Ramos (cell line): ENCODE results near the gene GLCE.
"Not testable (repeated sequence)": the region's sequence is repeated elsewhere in the genome, so short reads cannot be mapped to it uniquely, and the experiment has no call there.

Experiments used
- in situ Hi-C: fragments of 300-500 bp; cut with MboI; formaldehyde crosslinking; loops from one replicate; pipeline ENCODE4 v1.14.3; 2022; ENCODE audit warnings: low sequenced_read_pairs; ENCODE audit not compliant: unreplicated experiment

Gene GLCE

DNA sequence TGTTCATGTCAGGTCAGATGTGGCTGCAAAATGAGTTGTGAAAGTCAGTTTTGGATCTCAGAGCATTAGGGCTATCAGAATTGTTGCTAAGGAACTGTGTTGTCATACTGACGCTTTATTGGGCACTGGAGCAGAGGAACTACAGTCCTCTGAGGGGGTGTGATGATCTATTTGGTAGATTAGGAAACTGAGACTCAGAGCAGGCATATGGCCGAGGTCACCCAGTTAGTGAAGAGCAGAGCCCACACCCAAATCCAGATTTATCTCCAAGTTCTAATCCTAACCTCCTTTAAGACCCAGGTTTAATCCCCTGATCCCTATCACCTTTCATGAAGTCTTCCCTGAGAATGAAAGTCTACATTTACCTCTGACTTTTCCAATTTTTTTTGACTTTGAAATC lies 25.6 kb upstream of the GLCE start:
- in situ Hi-C loops = no loop called here

DNA sequence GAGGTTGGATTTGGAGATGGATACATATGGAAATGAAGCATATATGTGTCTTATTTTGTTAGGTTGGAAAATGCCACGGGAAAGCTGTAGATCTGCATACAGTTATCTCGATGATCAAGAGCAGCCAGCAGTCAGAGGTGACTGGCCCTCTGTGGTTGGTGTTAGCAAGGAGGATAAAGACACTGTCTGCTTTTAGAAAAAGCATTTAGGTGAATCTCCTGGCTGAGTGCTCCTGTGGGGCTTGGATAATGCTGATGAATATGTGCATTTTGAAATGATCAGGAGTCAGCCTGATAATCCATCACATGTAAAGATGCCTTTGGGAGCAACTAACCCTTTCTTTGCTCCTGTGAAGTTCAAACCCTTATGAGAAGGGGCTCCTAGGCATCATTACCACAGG lies 24.9 kb upstream of the GLCE start:
- in situ Hi-C loops = no loop called here

DNA sequence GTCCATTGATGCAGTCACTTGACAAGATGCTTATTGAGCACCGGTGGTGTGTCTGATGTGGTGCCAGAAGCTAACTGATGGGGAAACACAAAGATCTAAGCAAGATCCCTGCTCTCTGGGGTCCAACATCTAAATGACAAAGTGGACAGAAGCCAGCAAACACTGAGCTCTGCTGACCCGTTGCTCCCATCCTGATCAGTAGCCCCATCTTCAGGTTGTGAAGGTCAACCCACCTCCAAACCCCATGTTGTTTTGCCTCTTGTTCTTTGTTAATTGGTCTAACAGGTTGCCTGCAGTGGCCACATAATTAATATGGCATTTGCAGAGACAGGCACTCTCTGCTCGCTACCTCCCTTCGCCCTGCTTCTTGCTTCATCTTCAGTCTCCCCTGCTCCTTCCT lies 21.5 kb upstream of the GLCE start:
- in situ Hi-C loops = no loop called here

DNA sequence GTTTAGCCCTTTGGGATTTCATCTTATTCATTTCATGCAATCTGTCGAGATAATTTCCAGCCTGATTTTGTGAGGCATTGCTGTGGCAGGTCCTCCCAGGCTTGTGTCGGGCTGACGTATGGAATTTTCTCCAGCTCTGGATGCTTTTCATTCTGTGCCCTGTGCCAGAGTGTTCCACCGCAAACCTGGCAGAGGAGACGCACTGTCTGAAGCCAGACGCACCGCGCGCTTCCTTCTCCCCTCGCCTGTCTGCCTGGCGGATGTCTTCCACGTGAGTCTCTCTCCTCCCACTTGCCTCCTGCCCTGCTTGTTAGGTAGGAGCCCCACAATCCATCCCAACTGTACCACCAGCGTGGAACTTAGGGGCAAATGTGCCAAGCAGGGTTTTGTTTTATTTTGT lies 20.1 kb upstream of the GLCE start:
- in situ Hi-C loops = no loop called here

DNA sequence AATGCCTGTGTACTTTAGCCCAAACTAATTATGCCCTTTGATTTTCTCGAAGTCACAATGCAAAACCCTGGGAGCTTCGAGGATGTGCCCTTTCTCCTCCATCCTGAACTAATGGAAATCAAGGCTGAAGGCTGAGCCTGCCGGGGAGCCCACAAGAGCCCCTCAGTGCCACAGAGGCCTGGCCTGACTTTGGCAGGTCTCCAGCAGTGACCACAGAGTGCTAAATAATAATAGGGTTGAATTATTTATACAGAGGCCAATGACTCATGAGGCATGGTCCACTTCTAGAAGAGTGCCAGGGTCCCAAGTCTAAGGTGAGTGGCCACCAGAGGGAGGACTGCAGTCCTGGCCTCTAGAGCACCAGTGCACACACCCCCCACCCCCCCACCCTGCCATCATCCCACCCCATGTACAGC lies 19.1 kb upstream of the GLCE start:
- in situ Hi-C loops = no loop called here

DNA sequence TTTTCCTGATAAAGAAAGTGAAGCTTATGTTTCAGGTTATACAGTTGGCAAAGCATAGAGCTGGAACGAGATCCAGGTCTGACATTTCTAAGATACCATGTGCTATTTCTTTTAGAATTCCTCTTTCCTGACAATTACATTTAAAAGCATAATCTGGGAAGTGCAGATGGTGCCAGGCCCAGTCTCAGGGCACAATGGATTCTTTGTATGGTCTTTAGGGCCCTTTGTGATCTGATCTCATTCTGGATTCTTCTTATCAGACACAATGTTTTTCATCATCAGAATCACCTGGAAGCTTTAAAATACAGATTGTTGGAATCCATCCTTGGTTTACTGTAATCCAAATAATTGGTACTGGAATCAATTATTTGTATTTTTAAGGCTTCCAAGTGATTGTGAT lies 18.6 kb upstream of the GLCE start:
- in situ Hi-C loops = no loop called here

DNA sequence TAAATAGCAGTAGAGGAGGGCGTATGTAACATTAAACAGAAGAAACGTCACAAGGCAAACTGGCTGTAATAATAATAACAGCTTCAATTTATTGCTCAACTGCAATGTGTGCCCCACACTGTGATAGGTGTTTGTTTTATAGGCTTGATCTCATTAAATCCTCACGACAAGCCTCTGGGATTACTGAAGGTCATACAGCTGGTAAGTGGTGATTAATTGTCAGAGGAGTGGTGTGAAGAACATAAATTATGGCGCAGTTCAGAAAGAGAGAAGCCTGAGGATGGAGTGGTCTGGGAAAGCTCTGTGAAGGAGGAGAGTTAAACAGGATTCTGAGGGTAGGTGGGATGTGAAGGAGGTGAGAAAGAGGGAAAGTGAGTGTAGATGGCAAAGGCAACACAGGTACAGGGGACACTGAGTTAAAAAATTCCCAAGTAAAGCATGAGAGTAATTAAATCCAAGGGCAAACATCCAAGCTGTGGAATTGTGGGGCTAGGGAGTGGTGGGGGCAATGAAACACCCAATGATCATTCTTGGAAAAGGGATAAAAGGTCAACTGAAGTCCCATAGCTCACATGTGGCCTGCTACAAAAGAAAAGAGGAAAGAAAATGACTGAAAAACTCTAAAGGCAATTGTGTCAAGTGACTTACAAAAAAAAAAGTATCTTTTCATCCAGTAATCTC lies 16.5 kb upstream of the GLCE start:
- in situ Hi-C loops = no loop called here

DNA sequence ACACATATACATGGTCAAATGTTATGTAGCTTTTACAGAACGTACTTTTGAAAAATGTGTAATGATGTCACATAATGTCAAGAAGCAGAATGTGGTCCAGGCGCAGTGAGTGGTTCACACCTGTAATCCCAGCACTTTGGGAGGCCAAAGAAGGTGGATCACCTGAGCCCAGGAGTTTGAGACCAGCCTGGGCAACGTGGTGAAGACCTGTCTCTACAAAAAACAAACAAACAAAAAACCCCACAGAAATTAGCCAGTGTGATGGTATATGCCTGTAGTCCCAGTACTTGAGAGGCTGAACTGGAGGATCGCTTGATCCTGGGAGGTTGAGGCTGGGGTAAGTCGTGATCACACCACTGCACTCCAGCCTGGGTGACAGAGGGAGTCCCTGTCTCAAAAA lies 15.9 kb upstream of the GLCE start:
- in situ Hi-C loops = no loop called here

DNA sequence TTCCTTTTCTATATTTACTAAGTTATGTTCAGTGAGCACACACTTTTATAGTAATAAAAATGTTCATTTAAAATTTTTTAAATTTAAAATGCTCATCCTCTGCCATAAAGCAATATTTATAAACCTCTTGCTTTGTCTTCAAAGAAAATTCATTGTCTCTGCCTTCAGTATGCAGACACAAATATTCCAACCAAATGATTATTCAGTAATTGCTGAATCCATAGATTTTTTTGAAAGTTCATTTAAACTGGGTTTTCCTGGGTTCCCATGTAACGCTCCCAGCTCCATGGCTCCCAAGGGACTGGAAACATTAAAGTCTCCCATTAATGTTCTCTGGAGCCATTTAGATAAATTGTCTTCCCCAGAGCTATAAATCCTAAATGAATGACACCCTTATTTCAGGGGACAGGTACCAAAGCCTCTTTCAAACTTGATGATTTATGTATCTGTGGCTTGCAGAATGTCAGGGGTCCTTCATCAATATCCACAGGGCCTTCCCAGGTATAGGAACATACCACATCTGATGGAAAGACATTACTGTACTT lies 15.2 kb upstream of the GLCE start:
- in situ Hi-C loops = no loop called here

DNA sequence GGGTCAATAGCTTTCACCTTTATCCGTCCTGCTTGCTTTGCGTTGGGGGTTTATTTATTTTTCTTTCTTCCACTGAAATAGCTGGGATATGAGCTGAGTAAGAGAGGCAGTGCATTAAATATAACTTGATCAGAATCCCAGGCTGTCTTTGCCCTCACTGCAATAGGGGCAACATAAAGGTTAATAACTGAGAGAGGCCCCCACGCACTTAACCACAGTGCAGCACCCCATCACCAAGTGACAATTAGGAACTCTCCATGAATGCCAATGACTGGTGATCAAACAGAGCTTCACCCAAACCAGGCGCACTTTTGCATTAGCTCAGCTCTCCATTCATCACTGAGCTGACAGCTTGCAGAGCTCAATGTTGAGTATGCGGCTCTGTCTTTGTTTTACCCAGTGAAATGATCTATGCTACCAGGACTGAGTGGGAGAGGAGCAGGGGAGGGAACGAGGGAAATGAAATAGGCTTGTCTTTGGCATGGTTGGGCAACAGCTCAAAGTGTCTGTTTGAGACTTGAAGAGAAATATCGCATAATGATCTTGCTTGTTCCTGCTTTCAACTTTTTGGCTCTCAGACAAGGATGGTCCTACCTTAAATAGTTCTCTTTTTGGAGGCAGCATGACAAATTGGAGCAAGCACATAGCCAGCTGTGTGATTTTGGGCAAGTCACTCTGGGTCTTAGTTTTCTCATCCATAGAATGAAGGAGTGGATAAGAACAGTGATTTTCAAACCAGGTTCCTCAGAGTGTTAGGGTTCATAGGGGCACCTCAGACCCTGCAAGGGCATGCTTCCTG lies 14.5 kb upstream of the GLCE start:
- in situ Hi-C loops = no loop called here

DNA sequence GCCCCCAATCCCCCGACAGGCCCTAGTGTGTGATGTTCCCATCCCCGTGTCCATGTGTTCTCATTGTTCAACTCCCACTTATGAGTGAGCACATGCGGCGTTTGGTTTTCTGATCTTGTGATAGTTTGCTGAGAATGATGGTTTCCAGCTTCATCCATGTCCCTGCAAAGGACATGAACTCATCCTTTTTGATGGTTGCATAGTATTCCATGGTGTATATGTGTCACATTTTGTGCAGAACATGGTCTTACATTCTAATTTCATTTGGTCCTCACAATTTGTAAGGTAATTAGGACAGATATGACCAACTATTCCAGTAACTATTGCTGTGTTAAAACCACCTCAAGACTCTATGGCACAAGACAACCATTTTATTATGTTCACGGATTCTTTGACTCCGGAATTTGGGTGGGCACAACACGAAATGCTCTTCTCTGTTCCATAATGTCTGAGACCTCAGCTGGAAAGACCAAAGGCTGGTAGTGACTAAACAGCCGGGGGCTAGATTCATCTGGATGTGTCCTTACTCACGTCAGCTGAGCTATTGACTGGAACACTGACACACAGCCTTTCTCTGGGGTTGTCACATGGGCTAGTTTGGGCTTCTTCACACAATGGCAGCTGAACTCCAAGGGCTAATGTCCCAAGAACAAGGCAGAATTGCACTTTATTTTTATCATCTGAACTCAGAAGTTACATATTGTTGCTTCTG lies 13.6 kb upstream of the GLCE start:
- in situ Hi-C loops = no loop called here

DNA sequence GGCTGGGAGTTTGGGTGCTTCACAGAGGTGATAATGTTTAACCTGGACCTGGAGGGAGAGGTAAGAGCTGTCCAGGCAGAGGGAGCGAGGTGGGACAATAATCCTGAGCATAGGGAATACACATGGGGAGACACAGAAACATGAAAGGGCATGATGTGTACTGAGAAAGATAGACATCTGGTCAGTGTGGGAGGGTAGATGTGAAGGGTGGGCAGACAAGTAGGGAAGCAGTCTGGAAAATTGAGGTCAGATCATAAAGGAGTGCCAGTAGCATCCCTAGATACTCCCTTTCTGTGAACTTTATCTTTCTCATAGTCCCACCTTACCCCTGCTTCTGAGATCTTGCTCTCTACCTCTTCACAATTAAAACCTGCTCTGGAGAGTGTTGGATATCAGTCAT lies 12.0 kb upstream of the GLCE start:
- in situ Hi-C loops = no loop called here

DNA sequence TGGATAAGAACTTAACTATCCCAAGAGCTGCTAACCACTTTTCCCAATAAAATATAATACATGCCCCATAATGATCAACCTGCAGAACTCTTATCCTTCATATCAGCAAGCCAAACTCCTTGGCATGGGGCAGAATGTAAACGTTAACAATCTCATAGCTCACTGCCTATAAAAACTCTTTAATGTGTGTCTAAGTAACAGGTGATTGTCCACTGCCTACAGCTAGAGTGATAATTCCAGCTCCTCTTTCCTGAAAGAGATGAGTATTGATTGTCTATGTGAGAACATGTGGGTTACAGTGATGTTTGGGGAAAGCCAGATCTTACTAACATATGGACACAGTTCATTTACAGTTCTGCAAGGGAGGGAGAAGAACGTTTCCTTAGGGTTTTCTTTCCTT lies 11.3 kb upstream of the GLCE start:
- in situ Hi-C loops = no loop called here

DNA sequence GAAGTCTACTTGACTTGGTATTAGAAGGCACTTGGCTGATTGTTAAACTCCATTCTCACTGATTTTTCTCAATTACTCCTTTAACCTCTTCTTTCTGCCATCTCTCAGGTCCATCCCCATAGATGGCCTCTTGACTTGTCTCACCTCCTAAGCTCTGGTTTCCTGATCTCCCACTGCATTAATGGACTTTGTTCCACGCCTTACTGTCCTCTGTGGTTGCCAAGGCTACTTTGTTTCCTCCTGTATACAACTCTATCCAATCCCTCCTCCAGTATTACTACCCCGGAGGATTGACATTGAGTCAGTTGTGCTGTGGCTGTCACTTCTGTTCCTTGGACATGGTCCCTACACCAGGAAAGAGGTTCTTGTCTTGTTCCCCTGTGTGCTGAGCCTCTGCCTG lies 10.6 kb upstream of the GLCE start:
- in situ Hi-C loops = no loop called here

DNA sequence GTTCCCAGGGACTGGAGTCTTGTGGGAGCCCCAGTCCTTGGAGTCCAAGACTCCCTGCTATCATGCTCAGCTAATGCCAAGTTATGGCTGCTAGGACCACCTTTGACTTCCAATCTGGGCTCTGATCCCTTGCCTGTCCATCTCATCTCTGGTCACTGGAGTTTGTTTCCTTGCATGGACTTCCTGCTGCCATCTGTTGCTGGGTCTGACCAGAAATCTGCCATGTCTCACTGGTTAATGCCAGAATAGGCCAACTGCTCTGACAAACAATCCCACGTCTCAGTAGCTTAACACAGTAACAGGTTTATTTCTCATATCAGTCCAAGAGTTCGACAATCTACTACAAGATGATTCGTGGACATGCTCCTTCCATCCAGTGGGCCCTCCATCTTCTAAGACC lies 10.1 kb upstream of the GLCE start:
- in situ Hi-C loops = no loop called here

DNA sequence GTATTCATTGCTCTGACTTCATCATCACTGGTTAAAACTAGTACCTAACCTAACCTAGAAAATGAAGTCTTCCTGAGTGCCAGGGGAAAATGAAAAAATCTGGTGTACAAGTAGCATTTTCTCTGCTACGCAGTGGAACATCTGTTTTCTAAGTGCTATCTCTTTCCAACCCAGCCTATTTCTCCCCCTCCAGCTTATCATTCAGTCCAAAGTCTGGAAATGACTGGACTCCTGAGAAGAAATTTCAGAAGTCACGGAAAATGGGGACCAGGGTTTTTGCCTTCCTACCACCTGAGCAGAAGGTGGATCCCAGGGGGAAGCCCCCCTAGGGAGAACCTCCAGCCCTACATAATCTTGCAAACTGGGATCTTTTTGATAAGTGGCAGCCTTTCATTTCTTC lies 9.6 kb upstream of the GLCE start:
- in situ Hi-C loops = no loop called here

DNA sequence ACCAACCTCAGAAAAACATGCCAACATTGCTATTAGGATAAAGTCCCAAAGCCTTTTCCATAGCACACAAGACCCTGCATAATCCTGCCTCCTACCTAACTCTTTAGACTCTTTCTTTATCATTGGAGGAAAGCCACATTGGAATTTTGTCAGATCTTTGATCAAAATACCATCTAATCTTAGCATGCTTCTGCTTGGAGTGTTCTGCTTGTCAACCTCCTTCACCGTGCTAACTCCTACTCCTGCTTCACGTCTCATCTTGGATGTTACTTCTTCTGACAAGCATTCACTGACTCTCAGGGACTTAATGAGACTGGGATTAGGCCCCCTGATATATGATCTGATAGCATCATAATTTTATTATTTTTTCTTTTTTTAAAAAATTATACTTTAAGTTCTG lies 7.4 kb upstream of the GLCE start:
- in situ Hi-C loops = no loop called here

DNA sequence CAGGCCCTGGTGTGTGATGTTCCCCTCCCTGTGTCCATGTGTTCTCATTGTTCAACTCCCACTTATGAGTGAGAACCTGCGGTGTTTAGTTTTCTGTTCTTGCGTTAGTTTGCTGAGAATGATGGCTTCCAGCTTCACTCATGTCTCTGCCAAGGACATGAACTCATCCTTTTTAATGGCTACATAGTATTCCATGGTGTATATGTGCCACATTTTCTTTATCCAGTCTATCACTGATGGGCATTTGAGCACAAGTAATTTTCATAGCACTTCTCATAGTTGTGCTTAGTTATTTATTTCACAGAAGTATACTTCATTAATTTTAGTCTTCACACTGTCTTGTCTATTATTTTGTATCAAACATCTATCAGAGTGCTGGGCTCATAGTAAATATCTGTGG lies 6.8 kb upstream of the GLCE start:
- in situ Hi-C loops = not testable (repeated sequence)

DNA sequence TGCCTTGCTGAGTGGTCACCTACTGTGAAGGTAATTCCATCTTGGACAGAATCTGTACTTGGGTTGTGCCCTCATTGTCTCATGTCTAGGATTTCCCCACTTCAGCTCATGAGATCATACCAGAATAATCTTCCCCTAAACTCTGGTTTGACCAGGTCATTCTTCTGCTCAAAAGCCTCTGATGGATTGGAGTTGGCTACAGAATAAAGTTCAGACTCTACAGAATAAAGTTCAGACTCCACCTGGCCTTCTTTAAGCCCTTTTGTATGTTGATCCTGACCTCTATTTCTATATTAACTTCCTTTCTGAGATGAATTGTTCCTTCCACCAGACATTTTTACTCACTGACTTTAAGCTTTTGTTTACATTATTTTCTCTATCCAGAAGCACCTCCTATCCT lies 6.4 kb upstream of the GLCE start:
- in situ Hi-C loops = no loop called here

DNA sequence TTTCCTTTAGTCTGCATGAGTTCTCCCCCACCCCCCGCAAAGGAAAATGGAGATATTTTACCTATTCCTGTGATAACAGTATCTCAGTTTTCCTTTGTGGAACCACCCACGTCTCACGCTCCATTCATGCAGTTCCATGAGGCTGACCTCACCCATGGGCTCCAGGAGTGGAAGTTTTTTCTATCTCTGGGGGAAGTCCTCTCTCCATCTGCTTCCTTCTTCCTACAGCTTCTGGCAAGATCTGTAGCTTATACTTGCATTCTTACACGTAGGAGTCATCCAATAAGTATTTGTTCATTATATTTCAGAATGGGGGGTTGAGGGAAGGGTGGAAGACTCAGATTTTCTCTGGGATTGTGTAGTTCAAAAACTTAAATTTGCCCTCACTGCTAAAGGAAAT lies 5.8 kb upstream of the GLCE start:
- in situ Hi-C loops = no loop called here

DNA sequence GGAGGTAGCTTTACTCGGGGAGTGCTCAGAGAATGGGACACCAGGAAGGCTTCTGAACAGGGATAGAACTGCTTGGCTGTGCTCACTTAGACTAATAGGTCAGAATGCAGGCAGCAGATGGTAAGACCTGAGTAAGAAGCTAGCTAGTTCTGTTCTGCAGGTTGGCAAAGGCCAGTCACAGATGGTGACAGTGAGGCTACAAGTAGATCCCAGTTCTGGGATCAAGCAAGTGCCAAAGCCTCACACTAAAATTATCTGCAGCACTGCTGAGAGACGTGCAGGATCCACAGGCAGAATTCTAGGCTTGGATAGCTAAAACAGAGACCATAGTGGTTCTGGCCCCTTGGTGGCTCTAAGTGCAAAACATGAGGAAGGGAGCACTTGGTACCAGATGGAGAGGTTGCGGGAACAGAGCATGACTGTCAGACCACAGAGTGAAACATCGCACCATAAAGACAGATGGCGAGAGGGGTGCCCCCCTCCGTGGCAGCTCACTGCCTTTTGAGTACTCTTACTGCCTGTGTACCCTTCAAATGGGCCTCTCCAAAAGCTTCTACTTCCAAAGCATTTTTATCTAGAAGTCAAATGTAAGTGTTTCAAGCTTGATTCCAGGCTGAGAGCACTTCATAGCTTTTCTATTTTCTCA lies 3.6 kb upstream of the GLCE start:
- in situ Hi-C loops = no loop called here
